Measurements from ENCODE around the gene C21orf58.

Gene C21orf58

DNA sequence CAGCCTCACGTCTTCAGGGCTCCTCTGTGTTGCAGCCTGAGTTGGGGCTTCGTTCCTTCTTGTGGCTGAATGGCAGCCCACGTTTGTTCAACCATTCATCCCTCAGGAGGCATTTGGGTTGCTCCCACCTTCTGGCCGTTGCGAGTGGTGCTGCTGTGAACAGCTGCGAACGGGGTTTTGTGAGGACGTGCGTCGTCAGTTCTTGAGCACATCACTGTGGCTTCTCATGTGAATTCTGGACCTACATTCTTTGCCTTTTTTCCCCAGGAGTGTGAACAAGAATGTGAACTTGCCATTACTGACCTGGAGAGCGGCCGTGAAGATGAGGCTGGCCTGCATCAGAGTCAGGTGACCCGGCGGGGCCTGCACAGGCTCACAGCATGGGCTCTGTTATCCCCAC, 22.2 kb upstream of the C21orf58 start:
- no peak overlapping the region for H3K27ac ChIP-seq (ENCODE audit: low read length)
- no peak overlapping the region for H3K4me2 ChIP-seq (ENCODE audit: insufficient read depth, low read length)
- ATAC-seq (ENCODE audit: insufficient read depth, low read depth) (no peak), DNase-seq (no peak)
- no peak overlapping the region for H3K4me3 ChIP-seq (ENCODE audit: low read depth in 1 of 2, low read length in 2 of 2)
- no peaks in the 10 kb centered on the region for H3K27me3 ChIP-seq (ENCODE audit: insufficient read depth, low read length, poor library complexity)
- TF ChIP-seq, protein P1, sequence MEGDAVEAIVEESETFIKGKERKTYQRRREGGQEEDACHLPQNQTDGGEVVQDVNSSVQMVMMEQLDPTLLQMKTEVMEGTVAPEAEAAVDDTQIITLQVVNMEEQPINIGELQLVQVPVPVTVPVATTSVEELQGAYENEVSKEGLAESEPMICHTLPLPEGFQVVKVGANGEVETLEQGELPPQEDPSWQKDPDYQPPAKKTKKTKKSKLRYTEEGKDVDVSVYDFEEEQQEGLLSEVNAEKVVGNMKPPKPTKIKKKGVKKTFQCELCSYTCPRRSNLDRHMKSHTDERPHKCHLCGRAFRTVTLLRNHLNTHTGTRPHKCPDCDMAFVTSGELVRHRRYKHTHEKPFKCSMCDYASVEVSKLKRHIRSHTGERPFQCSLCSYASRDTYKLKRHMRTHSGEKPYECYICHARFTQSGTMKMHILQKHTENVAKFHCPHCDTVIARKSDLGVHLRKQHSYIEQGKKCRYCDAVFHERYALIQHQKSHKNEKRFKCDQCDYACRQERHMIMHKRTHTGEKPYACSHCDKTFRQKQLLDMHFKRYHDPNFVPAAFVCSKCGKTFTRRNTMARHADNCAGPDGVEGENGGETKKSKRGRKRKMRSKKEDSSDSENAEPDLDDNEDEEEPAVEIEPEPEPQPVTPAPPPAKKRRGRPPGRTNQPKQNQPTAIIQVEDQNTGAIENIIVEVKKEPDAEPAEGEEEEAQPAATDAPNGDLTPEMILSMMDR (IDR thresholded peaks at IDR 0.05; ENCODE audit: borderline replicate concordance, extremely low read depth, low read length, poor library complexity, severe bottlenecking) = no peak
- TF ChIP-seq EZH2 (IDR thresholded peaks at IDR 0.05; ENCODE audit: borderline replicate concordance, low read depth, low read length, severe bottlenecking) = no peak
- H4K20me1 ChIP-seq (ENCODE audit: insufficient read depth, low read length) = peaks cover 50% of the 10 kb centered on the region
- H3K9me3 ChIP-seq (ENCODE audit: insufficient read depth, low read length, severe bottlenecking) = no peaks in the 10 kb centered on the region
- no peaks in the 10 kb centered on the region for H3K4me1 ChIP-seq (ENCODE audit: insufficient read depth, low read length)
- H3K36me3 ChIP-seq (ENCODE audit: insufficient read depth, low read length) = peaks cover 80% of the 10 kb centered on the region
- no peak overlapping the region for H3K9ac ChIP-seq (ENCODE audit: low read depth, low read length)
- peaks cover 59% of the 10 kb centered on the region for H3K79me2 ChIP-seq (ENCODE audit: insufficient read depth, low read length)
- no peak overlapping the region for H2AFZ ChIP-seq (ENCODE audit: low read depth, low read length)

DNA sequence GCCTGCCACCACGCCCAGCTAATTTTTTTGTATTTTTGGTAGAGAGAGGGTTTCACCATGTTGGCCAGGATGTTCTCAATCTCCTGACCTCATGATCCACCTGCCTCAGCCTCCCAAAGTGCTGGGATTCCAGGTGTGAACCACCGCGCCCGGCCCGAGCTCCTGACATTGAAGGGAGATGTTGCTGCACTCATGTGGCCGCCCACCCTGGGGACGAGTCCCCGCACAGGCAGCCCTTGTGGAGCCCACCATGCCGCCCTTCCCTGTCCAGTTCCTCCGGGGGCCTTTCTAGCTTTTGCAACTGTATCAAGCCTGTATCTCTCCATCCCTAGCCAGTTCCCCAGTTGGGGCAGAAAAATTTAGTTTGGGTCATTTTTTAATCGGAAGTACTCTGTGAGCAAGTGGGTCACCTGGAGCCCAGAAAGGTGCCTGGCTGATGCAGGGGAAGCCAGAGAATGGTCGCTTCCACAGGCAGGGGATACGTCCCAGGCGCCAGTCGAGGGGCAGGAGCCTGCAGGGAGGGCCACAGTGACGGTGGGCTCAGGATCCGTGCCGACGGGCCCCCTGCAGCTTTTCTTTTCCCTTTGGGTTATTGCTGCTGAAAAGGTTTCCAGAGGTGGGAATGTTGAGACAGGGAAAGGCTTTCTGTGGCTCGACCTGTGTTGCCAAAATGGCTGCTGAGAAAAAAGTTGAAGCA, 20.7 kb upstream of the C21orf58 start:
- H4K20me1 ChIP-seq (ENCODE audit: insufficient read depth, low read length) = peaks cover 57% of the 10 kb centered on the region
- ATAC-seq (ENCODE audit: insufficient read depth, low read depth) (no peak), DNase-seq (no peak)
- no peak overlapping the region for H3K9ac ChIP-seq (ENCODE audit: low read depth, low read length)
- H3K4me3 ChIP-seq (ENCODE audit: low read depth in 1 of 2, low read length in 2 of 2) = no peak overlapping the region
- peaks cover 73% of the 10 kb centered on the region for H3K79me2 ChIP-seq (ENCODE audit: insufficient read depth, low read length)
- no peak overlapping the region for H3K27ac ChIP-seq (ENCODE audit: low read length)
- no peaks in the 10 kb centered on the region for H3K9me3 ChIP-seq (ENCODE audit: insufficient read depth, low read length, severe bottlenecking)
- no peaks in the 10 kb centered on the region for H3K27me3 ChIP-seq (ENCODE audit: insufficient read depth, low read length, poor library complexity)
- no peak overlapping the region for H2AFZ ChIP-seq (ENCODE audit: low read depth, low read length)
- TF ChIP-seq, protein P1 (IDR thresholded peaks at IDR 0.05; ENCODE audit: borderline replicate concordance, extremely low read depth, low read length, poor library complexity, severe bottlenecking) = no peak
- TF ChIP-seq EZH2 (IDR thresholded peaks at IDR 0.05; ENCODE audit: borderline replicate concordance, low read depth, low read length, severe bottlenecking) = no peak
- H3K4me2 ChIP-seq (ENCODE audit: insufficient read depth, low read length) = no peak overlapping the region
- peaks cover 74% of the 10 kb centered on the region for H3K36me3 ChIP-seq (ENCODE audit: insufficient read depth, low read length)
- H3K4me1 ChIP-seq (ENCODE audit: insufficient read depth, low read length) = no peaks in the 10 kb centered on the region

DNA sequence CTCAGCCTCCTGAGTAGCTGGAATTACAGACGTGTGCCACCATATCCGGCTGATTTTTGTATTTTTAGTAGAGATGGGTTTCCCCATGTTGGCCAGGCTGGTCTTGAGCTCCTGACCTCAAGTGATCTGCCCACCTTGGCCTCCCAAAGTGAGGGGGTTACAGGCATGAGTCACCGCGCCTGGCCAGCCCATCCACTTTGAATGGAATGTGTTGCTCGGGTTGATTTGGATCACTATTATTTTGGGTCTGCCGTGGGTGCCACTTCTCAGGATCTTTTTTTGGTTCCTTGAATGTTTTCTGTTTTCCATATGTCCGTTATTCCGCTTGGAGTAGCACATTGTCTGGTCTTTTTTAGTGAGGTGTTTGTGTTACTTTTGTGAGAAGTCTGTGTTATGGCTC, 17.3 kb upstream of the C21orf58 start:
- Histone ChIP-seq H2AFZ (ENCODE audit: low read depth, low read length) (no peak overlapping the region), H4K20me1 (ENCODE audit: insufficient read depth, low read length) (peaks cover 43% of the 10 kb centered on the region), H3K9ac (ENCODE audit: low read depth, low read length) (no peak overlapping the region), H3K27me3 (ENCODE audit: insufficient read depth, low read length, poor library complexity) (no peaks in the 10 kb centered on the region), H3K36me3 (ENCODE audit: insufficient read depth, low read length) (peaks cover 71% of the 10 kb centered on the region), H3K4me2 (ENCODE audit: insufficient read depth, low read length) (no peak overlapping the region), H3K27ac (ENCODE audit: low read length) (no peak overlapping the region), H3K4me1 (ENCODE audit: insufficient read depth, low read length) (no peaks in the 10 kb centered on the region), H3K79me2 (ENCODE audit: insufficient read depth, low read length) (peaks cover 90% of the 10 kb centered on the region), H3K4me3 (ENCODE audit: low read depth in 1 of 2, low read length in 2 of 2) (no peak overlapping the region), H3K9me3 (ENCODE audit: insufficient read depth, low read length, severe bottlenecking) (no peaks in the 10 kb centered on the region)
- ATAC-seq (ENCODE audit: insufficient read depth, low read depth) (no peak), DNase-seq (no peak)
- no peak for TF ChIP-seq EZH2 (IDR thresholded peaks at IDR 0.05; ENCODE audit: borderline replicate concordance, low read depth, low read length, severe bottlenecking)
- TF ChIP-seq, protein P1 (IDR thresholded peaks at IDR 0.05; ENCODE audit: borderline replicate concordance, extremely low read depth, low read length, poor library complexity, severe bottlenecking) = no peak
